OCI-LY1 (cell line): Measurements from ENCODE around the gene UCP3.
A peak's percentile ranks its signal among the peaks of the same experiment; 100 is the strongest.

Source experiments
- H2AFZ ChIP-seq: fragments of 200-600 bp; sonication (generic), shearing (Covaris generic); 2 replicates; pipeline ENCODE4 v1.6.0; 2014; ENCODE audit warnings: antibody characterized with exemption, mild to moderate bottlenecking, low read length
- H3F3A ChIP-seq: fragments of 200-600 bp; sonication (generic), shearing (Covaris generic); 2 replicates; pipeline ENCODE4 v1.6.0; 2014; ENCODE audit warnings: mild to moderate bottlenecking, antibody characterized with exemption, low read length, moderate library complexity; ENCODE audit not compliant: insufficient read depth
- H3K27ac ChIP-seq: fragments of 200-600 bp; sonication (generic); 2 replicates; pipeline ENCODE4 v1.5.1; 2014; ENCODE audit warnings: low read length, mixed run types, mild to moderate bottlenecking, low read depth; ENCODE audit not compliant: poor library complexity, severe bottlenecking
- H3K27me3 ChIP-seq: fragments of 200-600 bp; sonication (generic); 2 replicates; pipeline ENCODE4 v1.6.0; 2014; ENCODE audit warnings: antibody characterized with exemption, mild to moderate bottlenecking, low read length, moderate library complexity; ENCODE audit not compliant: insufficient read depth
- H3K36me3 ChIP-seq: fragments of 200-600 bp; sonication (generic); 2 replicates; pipeline ENCODE4 v1.6.1; 2014; ENCODE audit warnings: mild to moderate bottlenecking, antibody characterized with exemption, low read length, moderate library complexity, mixed read lengths; ENCODE audit not compliant: insufficient read depth
- H3K4me1 ChIP-seq: fragments of 200-600 bp; sonication (generic); 2 replicates; pipeline ENCODE4 v1.5.1; 2014; ENCODE audit warnings: mild to moderate bottlenecking, low read length, moderate library complexity; ENCODE audit not compliant: insufficient read depth, severe bottlenecking
- H3K4me2 ChIP-seq: fragments of 200-600 bp; sonication (generic), shearing (Covaris generic); 2 replicates; pipeline ENCODE4 v1.6.1; 2014; ENCODE audit warnings: low read length
- H3K4me3 ChIP-seq: fragments of 200-600 bp; sonication (generic); 2 replicates; pipeline ENCODE4 v1.5.1; 2014; ENCODE audit warnings: low read length, low read depth, mild to moderate bottlenecking, mixed read lengths; ENCODE audit not compliant: poor library complexity, severe bottlenecking
- H3K79me2 ChIP-seq: fragments of 200-600 bp; shearing (Covaris generic); 2 replicates; pipeline ENCODE4 v1.6.1; 2016; ENCODE audit warnings: mixed run types, low read length, mixed read lengths; ENCODE audit not compliant: insufficient read depth
- H3K9ac ChIP-seq: fragments of 200-600 bp; sonication (generic), shearing (Covaris generic); 2 replicates; pipeline ENCODE4 v1.6.1; 2014; ENCODE audit warnings: mild to moderate bottlenecking, low read length, mixed read lengths
- H3K9me2 ChIP-seq: fragments of 200-600 bp; sonication (generic), shearing (Covaris generic); 2 replicates; pipeline ENCODE4 v1.6.1; 2014; ENCODE audit warnings: low read depth, mild to moderate bottlenecking, low read length, mixed read lengths
- H3K9me3 ChIP-seq: fragments of 200-600 bp; shearing (Covaris generic); 2 replicates; pipeline ENCODE4 v1.6.1; 2014; ENCODE audit warnings: low read length, mixed read lengths
- H4K20me1 ChIP-seq: fragments of 200-600 bp; sonication (generic), shearing (Covaris generic); 2 replicates; pipeline ENCODE4 v1.6.0; 2016; ENCODE audit warnings: mild to moderate bottlenecking, low read length; ENCODE audit not compliant: insufficient read depth
- CTCF ChIP-seq: fragments of 200-600 bp; sonication (generic), shearing (Covaris generic); IDR thresholded peaks from 2 replicates; pipeline ENCODE4 v1.5.1; 2017; ENCODE audit warnings: mild to moderate bottlenecking, antibody characterized with exemption, low read length, moderate library complexity, mixed read lengths
- EZH2 ChIP-seq: fragments of 200-600 bp; sonication (generic), shearing (Covaris generic); IDR thresholded peaks from 2 replicates; pipeline ENCODE4 v1.8.0; 2017; ENCODE audit warnings: borderline replicate concordance, mixed run types, mild to moderate bottlenecking, antibody characterized with exemption, low read length, moderate library complexity, mixed read lengths

UCP3 gene

GRCh38 chr11:74004759-74005615 lies 3.9 kb downstream of the UCP3 start:
- no peaks in the 10 kb centered on the region for H3K9me3 ChIP-seq
- H3K4me3 ChIP-seq: no peak overlapping the region
- TF ChIP-seq EZH2 (no peak), CTCF (no peak)
- H3K4me1 ChIP-seq: peaks cover 12% of the 10 kb centered on the region
- H4K20me1 ChIP-seq: no peaks in the 10 kb centered on the region
- no peaks in the 10 kb centered on the region for H3F3A ChIP-seq
- peak overlapping the region; percentile 8 for H3K27ac ChIP-seq
- no peaks in the 10 kb centered on the region for H3K36me3 ChIP-seq
- no peaks in the 10 kb centered on the region for H3K9me2 ChIP-seq
- no peak overlapping the region for H2AFZ ChIP-seq
- no peaks in the 10 kb centered on the region for H3K79me2 ChIP-seq
- H3K27me3 ChIP-seq: no peaks in the 10 kb centered on the region
- H3K4me2 ChIP-seq: no peak overlapping the region
- H3K9ac ChIP-seq: no peak overlapping the region

GRCh38 chr11:74004046-74004695 lies 4.7 kb downstream of the UCP3 start:
- H3K4me2 ChIP-seq: no peak overlapping the region
- no peaks in the 10 kb centered on the region for H3K9me2 ChIP-seq
- peaks cover 20% of the 10 kb centered on the region for H3K4me1 ChIP-seq
- no peaks in the 10 kb centered on the region for H3K9me3 ChIP-seq
- H3K27me3 ChIP-seq: no peaks in the 10 kb centered on the region
- H3K9ac ChIP-seq: no peak overlapping the region
- no peak overlapping the region for H2AFZ ChIP-seq
- no peak overlapping the region for H3K27ac ChIP-seq
- TF ChIP-seq CTCF (no peak), EZH2 (no peak)
- H4K20me1 ChIP-seq: no peaks in the 10 kb centered on the region
- H3F3A ChIP-seq: no peaks in the 10 kb centered on the region
- no peaks in the 10 kb centered on the region for H3K36me3 ChIP-seq
- no peaks in the 10 kb centered on the region for H3K79me2 ChIP-seq
- no peak overlapping the region for H3K4me3 ChIP-seq

- Histone ChIP-seq H4K20me1 (no peaks in the 10 kb centered on the region), H3K27me3 (no peaks in the 10 kb centered on the region), H3K27ac (no peak overlapping the region), H3K4me2 (no peak overlapping the region), H3K9me2 (no peaks in the 10 kb centered on the region), H3K36me3 (no peaks in the 10 kb centered on the region), H3K9me3 (no peaks in the 10 kb centered on the region), H2AFZ (no peak overlapping the region), H3K4me3 (no peak overlapping the region), H3K9ac (no peak overlapping the region), H3K79me2 (no peaks in the 10 kb centered on the region), H3K4me1 (peaks cover 34% of the 10 kb centered on the region), H3F3A (0 out of 2 replicates have a peak, but pooled peaks cover 2% of the 10 kb centered on the region)
- TF ChIP-seq CTCF: no peak
- no peak for TF ChIP-seq EZH2
These were observed 6.1 kb downstream of the UCP3 start for GRCh38 chr11:74002832-74003231.
